Rectal smooth muscle tissue (tissue), 1 donor: ENCODE results near the gene PLAC8.
A peak's percentile ranks its signal among the peaks of the same experiment; 100 is the strongest.
"Not testable (repeated sequence)": the region's sequence is repeated elsewhere in the genome, so short reads cannot be mapped to it uniquely, and the experiment has no call there.

Experiments used
- H3K27ac ChIP-seq: one replicate; pipeline ENCODE4 v1.7.0; 2013; ENCODE audit warnings: low read depth, low read length, inconsistent platforms
- H3K27me3 ChIP-seq: one replicate; pipeline ENCODE4 v1.7.0; 2013; ENCODE audit warnings: low read length; ENCODE audit not compliant: control insufficient read depth, insufficient read depth
- H3K36me3 ChIP-seq: one replicate; pipeline ENCODE4 v1.7.0; 2013; ENCODE audit warnings: low read length; ENCODE audit not compliant: control insufficient read depth, insufficient read depth
- H3K4me1 ChIP-seq: one replicate; pipeline ENCODE4 v1.7.0; 2013; ENCODE audit warnings: low read length; ENCODE audit not compliant: control insufficient read depth, insufficient read depth
- H3K4me3 ChIP-seq: one replicate; pipeline ENCODE4 v1.7.0; 2013; ENCODE audit warnings: low read length
- H3K9ac ChIP-seq: one replicate; pipeline ENCODE4 v1.7.0; 2013; ENCODE audit warnings: low read length

Gene PLAC8

GRCh38 chr4:83080561-83080960 is 34.0 kb downstream of the PLAC8 start:
- H3K27me3 ChIP-seq = no peaks in the 10 kb centered on the region
- peaks cover 3% of the 10 kb centered on the region for H3K4me1 ChIP-seq
- H3K36me3 ChIP-seq = no peaks in the 10 kb centered on the region
- H3K9ac ChIP-seq = no peak overlapping the region
- H3K27ac ChIP-seq = no peak overlapping the region
- no peak overlapping the region for H3K4me3 ChIP-seq

DNA sequence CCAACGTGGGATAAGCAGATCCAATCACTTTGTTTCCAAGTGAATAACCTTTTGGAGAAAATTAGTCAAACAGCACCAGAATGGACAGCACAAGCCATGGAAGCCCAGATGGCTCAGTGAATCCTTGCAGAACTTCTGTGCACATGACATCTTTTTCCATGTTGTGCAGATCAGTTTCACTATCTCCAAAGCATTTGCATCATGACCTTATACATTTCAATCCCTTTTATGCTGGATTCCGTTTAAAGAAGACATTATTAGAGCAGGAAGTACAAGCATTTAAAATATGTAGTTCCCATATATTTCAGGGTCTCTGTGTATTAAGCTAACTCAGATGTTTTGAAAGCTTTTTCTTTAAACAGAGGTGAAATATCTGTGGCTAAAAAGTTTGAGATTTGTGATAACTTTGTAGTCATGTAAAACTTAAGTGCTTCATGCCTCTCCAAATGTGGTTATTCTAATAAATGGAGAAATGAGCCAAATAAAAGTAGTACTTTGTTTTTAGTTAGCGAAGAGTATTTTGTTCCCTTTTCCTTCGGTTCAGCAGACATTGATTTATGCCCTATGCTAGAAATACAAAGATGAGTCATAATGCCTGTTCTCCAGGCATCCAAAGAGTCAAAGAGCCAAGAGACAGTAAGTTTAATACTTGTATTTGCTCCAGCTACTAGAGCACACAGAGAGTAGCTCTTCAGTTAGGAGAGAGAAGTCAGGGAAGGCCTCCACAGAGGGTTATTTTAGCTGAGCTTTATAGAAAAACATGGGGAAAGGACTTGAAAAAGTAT is 39.0 kb downstream of the PLAC8 start:
- Histone ChIP-seq H3K9ac (no peak overlapping the region), H3K27ac (peak overlapping the region; percentile 65), H3K27me3 (no peaks in the 10 kb centered on the region), H3K4me3 (no peak overlapping the region), H3K4me1 (peaks cover 3% of the 10 kb centered on the region), H3K36me3 (no peaks in the 10 kb centered on the region)

DNA sequence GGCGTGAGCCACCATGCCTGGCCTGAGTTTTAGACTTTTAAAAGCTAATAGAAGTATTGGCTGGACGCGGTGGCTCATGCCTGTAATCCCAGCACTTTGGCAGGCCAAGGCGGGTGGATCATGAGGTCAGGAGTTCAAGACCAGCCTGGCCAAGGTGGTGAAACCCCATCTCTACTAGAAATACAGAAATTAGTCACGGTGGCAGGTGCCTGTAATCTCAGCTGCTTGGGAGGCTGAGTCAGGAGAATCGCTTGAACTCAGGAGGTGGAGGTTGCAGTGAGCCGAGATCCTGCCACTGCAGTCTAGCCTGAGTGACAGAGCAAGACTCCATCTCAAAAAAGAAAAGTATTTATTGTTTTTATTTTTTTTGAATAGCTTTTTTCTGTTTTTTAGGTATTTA is 39.7 kb downstream of the PLAC8 start:
- H3K27me3 ChIP-seq, H3K4me1 ChIP-seq, H3K36me3 ChIP-seq, H3K9ac ChIP-seq, H3K4me3 ChIP-seq: not testable (repeated sequence)
- peak overlapping the region; percentile 32 for H3K27ac ChIP-seq

DNA sequence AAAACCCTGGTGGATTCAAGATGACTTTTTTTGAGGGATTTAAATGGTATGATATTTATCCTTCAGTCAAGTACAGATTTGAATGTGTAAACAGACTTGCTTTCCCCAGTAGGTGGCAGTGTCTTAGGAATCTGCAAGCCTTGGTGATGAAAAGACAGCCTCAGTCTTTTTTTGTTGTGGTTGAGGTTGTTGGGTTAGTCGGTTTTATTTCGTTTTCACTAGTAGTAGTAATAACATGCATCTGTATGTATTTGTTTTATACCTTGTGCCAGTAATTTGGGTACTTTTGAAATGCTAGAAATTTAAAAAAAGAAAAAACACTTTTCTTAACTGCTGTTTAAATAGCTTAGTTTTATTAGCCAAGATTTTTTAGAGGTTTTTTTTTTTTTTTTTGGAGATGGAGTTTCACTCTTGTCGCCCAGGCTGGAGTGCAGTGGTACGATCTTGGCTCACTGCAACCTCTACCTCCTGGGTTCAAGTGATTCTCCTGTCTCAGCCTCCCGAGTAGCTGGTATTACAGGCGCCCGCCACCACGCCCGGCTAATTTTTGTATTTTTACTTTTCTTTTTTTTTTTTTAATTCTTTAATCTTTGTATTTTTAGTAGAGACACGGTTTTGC is 40.3 kb downstream of the PLAC8 start:
- Histone ChIP-seq H3K4me1 (peaks cover 3% of the 10 kb centered on the region), H3K9ac (no peak overlapping the region), H3K27me3 (no peaks in the 10 kb centered on the region), H3K36me3 (peaks cover 6% of the 10 kb centered on the region), H3K4me3 (no peak overlapping the region), H3K27ac (no peak overlapping the region)

GRCh38 chr4:83071116-83071515 is 43.4 kb downstream of the PLAC8 start:
- Histone ChIP-seq H3K36me3 (peaks cover 16% of the 10 kb centered on the region), H3K27ac (no peak overlapping the region), H3K4me1 (peaks cover 3% of the 10 kb centered on the region), H3K27me3 (no peaks in the 10 kb centered on the region), H3K9ac (no peak overlapping the region), H3K4me3 (no peak overlapping the region)

- Histone ChIP-seq H3K27ac (no peak overlapping the region), H3K4me1 (no peaks in the 10 kb centered on the region), H3K9ac (no peak overlapping the region), H3K4me3 (no peak overlapping the region), H3K36me3 (peaks cover 22% of the 10 kb centered on the region), H3K27me3 (no peaks in the 10 kb centered on the region)
Observed at GRCh38 chr4:83067058-83067639, 47.4 kb downstream of the PLAC8 start.

GRCh38 chr4:83065266-83065665 is 49.3 kb downstream of the PLAC8 start:
- Histone ChIP-seq H3K36me3 (peaks cover 21% of the 10 kb centered on the region), H3K27me3 (no peaks in the 10 kb centered on the region), H3K4me3 (no peak overlapping the region), H3K9ac (no peak overlapping the region), H3K4me1 (no peaks in the 10 kb centered on the region), H3K27ac (no peak overlapping the region)

- Histone ChIP-seq H3K4me1 (no peaks in the 10 kb centered on the region), H3K4me3 (no peak overlapping the region), H3K27ac (no peak overlapping the region), H3K27me3 (no peaks in the 10 kb centered on the region), H3K36me3 (peaks cover 10% of the 10 kb centered on the region), H3K9ac (no peak overlapping the region)
Observed at GRCh38 chr4:83062739-83063138, 51.8 kb downstream of the PLAC8 start.

GRCh38 chr4:83054928-83055327 is 59.6 kb downstream of the PLAC8 start:
- H3K4me1 ChIP-seq = no peaks in the 10 kb centered on the region
- no peak overlapping the region for H3K9ac ChIP-seq
- no peak overlapping the region for H3K27ac ChIP-seq
- peaks cover 5% of the 10 kb centered on the region for H3K36me3 ChIP-seq
- no peaks in the 10 kb centered on the region for H3K27me3 ChIP-seq
- H3K4me3 ChIP-seq = no peak overlapping the region

GRCh38 chr4:83048781-83049180 is 65.7 kb downstream of the PLAC8 start:
- not testable (repeated sequence) for H3K36me3 ChIP-seq, H3K27ac ChIP-seq, H3K4me1 ChIP-seq

DNA sequence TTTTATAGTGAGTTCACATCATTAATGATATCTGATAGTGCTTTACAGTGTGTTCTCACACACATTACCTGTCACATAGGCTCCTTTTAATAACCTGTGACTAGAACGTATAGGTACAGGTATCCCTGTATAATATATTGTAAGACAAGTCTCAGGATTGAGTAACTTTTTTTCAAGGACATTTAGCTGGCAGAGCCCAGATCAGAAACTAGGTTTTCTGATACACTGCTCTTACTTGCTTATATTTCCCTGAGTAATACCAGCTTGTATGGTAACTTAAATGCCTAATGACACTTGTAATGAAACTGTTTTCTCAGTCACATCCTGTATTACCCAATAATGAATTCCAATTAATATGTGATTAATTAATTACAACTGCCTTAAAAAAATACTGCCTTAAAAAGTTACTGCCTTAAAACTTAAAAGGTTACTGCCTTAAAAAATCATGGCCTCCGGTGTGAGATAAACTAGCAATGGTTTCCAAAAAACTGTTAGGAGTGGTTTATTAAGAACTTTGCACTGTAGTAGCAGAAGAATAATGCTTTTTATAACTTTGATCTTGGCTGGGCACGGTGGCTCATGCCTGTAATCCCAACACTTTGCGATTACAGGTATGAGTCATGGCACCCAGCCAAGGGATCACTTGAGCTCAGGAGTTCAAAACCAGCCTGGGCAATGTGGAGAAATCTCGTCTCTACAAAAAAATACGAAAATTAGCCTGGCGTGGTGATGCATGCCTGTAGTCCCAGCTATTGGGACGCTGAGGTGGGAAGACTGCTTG is 67.6 kb downstream of the PLAC8 start:
- H3K27ac ChIP-seq = no peak overlapping the region
- H3K27me3 ChIP-seq = no peaks in the 10 kb centered on the region
- H3K4me1 ChIP-seq = no peaks in the 10 kb centered on the region
- no peak overlapping the region for H3K4me3 ChIP-seq
- no peak overlapping the region for H3K9ac ChIP-seq
- H3K36me3 ChIP-seq = no peaks in the 10 kb centered on the region

More at GRCh38 chr4:83048781-83049180, 65.7 kb downstream of the PLAC8 start:
- H3K9ac ChIP-seq, H3K27me3 ChIP-seq, H3K4me3 ChIP-seq: not testable (repeated sequence)

DNA sequence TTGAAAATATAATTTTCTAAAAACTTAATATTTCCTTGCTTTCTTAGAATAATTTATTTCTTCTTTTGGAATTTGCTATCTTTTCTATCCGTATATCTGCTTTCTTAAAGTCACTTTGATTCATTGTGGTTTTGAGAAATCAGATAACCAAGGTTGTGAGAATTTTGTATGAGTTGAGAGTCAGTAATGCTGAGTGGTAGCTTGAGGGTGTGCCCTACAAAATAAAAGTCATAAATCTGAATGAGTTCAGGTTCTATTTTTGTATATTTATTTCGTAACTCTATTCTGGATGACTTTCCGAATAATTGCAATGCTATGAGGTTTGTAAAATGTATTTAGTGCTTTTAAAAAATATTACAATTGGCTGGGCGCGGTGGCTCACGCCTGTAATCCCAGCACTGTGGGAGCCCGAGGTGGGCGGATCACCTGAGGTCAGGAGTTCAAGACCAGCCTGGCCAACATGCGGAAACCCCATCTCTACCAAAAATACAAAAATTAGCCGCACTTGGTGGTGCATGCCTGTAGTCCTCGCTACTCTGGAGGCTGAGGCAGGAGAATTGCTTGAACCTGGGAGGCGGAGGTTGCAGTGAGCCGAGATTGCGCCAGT is 70.6 kb downstream of the PLAC8 start:
- Histone ChIP-seq H3K27me3 (no peaks in the 10 kb centered on the region), H3K4me3 (no peak overlapping the region), H3K27ac (no peak overlapping the region), H3K36me3 (no peaks in the 10 kb centered on the region), H3K4me1 (no peaks in the 10 kb centered on the region), H3K9ac (no peak overlapping the region)
